Measurements from ENCODE around the gene FEN1. TPM values are rescaled to one million over a fixed set of nuclear protein-coding genes. Genes with fewer than 3 reads are reported as not detected.

Gene FEN1
- total RNA-seq, 2 experiments from 2014 or later, result 109 to 114 TPM

DNA sequence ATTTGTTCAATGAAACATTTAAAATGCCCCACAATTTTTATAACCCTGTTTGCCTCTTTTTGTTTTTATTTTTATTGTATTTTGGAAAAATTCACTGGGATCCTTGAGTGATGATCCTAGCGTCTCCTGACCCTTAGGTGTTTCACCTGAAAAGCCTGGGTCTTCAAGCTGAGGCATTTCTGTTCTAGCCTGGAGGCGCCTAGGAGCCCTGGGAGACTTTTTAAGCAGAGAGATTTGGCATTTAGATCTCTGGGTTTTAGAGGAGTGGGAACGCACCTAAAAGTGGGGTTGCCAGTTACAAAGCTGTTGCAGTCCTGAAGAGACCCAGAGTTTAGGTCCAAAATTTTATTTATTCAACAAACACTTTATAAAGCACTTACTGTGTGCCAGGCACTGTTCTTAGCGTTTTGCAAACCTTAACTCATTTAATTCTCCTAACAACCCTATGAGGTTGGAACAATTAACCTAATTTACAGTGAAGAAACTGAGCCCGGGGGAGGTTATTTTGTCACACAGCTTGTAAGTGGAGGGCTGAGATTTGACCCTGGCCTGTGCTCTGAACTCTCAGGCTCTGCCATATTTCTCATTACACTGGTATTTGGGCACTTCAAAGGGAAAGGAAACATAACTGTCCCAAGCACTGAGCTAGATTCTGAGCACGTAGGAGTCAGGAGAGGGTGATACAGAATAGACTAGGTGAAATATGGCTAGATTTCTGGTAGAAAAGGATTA lies 24.9 kb downstream of the FEN1 start:
- CTCF ChIA-PET, result interaction anchor here (1.0 to 5.0 kb wide), 6 partner anchors 11 to 290 kb away, joined by 3 to 49 read pairs (median 8); partner anchors contain the start of genes FADS2, FEN1 and TMEM258
- peak overlapping the region; percentile 96 for H3K4me3 Mint-ChIP-seq
- H3K27ac Mint-ChIP-seq, result no peak overlapping the region
- peaks cover 23% of the 10 kb centered on the region for H3K36me3 Mint-ChIP-seq (ENCODE audit: low read depth)
- intact Hi-C loops (cut with micrococcal nuclease), result no loop called here
- POLR2A ChIA-PET, result interaction anchor here (1.3 to 8.0 kb wide), 5 partner anchors 11 to 52 kb away, joined by 3 to 119 read pairs (median 22); partner anchors contain the start of genes FADS2, FEN1 and TMEM258
- TF ChIP-seq, protein P1, sequence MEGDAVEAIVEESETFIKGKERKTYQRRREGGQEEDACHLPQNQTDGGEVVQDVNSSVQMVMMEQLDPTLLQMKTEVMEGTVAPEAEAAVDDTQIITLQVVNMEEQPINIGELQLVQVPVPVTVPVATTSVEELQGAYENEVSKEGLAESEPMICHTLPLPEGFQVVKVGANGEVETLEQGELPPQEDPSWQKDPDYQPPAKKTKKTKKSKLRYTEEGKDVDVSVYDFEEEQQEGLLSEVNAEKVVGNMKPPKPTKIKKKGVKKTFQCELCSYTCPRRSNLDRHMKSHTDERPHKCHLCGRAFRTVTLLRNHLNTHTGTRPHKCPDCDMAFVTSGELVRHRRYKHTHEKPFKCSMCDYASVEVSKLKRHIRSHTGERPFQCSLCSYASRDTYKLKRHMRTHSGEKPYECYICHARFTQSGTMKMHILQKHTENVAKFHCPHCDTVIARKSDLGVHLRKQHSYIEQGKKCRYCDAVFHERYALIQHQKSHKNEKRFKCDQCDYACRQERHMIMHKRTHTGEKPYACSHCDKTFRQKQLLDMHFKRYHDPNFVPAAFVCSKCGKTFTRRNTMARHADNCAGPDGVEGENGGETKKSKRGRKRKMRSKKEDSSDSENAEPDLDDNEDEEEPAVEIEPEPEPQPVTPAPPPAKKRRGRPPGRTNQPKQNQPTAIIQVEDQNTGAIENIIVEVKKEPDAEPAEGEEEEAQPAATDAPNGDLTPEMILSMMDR (IDR thresholded peaks at IDR 0.05), result no peak
- ATAC-seq (no peak), DNase-seq (no peak)
- no peaks in the 10 kb centered on the region for H3K9me3 Mint-ChIP-seq
- peaks cover 5% of the 10 kb centered on the region for H3K4me1 Mint-ChIP-seq (ENCODE audit: low read depth)
- H3K27me3 Mint-ChIP-seq, result peaks cover 4% of the 10 kb centered on the region

DNA sequence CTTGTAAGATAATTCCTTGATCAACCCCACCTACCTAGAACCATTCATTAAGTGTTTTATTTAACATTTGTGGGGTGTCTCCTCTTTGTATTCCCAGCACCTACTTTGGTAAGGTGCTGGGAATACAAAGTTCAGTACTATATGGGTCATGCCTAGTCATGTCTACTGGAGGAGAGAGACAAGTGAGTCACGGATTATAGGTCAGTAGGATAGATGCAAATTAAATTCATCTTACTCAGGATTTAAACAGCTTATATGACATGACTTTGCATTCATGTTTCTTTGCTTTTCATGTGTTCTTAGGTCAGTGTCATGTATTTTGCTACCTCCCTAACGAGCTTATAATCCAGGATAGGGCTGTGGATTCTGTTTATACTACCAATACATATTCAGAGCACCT lies 27.5 kb downstream of the FEN1 start:
- CTCF ChIA-PET, result interaction anchor here (0.8 to 1.5 kb wide), 4 partner anchors 9 to 23 kb away, joined by 3 to 5 read pairs (median 4); no protein-coding TSS in a partner anchor
- POLR2A ChIA-PET, result interaction anchor here (1.3 to 1.4 kb wide), 2 partner anchors 9 to 19 kb away, joined by 3 to 4 read pairs; no protein-coding TSS in a partner anchor
- TF ChIP-seq, protein P1 (IDR thresholded peaks at IDR 0.05), result no peak
- intact Hi-C loops (cut with micrococcal nuclease), result no loop called here
- Mint-ChIP-seq H3K27ac (no peak overlapping the region), H3K4me3 (no peak overlapping the region), H3K9me3 (no peaks in the 10 kb centered on the region), H3K27me3 (no peaks in the 10 kb centered on the region), H3K36me3 (ENCODE audit: low read depth) (peaks cover 5% of the 10 kb centered on the region), H3K4me1 (ENCODE audit: low read depth) (no peaks in the 10 kb centered on the region)
- no peak for ATAC-seq
- no peak for DNase-seq

DNA sequence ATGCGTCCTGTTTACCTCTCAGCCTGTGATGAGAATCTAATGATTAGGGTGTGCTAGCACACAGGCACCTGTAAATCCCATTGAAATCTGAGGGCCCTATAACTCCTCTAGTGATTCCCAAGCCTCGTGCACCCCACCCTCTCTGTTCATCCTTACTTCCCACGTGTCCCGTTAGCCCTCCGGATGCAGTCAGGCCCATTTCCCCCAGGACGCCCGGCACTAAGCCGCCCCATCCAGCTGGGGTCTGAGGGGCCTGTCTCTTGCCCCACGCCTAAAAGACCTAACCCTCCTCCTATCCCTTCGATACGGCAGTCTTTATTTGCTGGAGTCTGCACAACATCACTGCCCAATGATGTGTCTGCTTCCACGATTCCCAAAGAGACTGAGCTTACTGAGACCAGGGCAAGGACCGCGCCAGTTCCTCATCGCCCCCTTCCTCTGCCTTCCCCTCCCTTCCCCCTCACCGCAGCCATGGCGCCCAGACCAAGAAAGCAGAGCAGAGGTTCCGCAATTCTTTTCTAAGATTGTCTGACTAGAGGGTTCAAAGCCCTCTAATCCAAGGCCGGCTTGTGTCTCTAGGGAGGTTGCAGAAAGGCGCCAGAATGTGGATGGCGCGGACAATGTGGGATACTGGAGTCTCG lies 34.3 kb downstream of the FEN1 start:
- Mint-ChIP-seq H3K9me3 (no peaks in the 10 kb centered on the region), H3K27ac (peak overlapping the region; percentile 86), H3K4me3 (peak overlapping the region; percentile 86), H3K4me1 (ENCODE audit: low read depth) (peaks cover 27% of the 10 kb centered on the region), H3K27me3 (peaks cover 9% of the 10 kb centered on the region), H3K36me3 (ENCODE audit: low read depth) (peaks cover 32% of the 10 kb centered on the region)
- DNase-seq, result no peak
- intact Hi-C loops (cut with micrococcal nuclease), result no loop called here
- CTCF ChIA-PET, result interaction anchor here (2.5 kb wide), 1 partner anchor 10 kb away, joined by 37 read pairs; the partner anchor contains the start of gene FADS1
- POLR2A ChIA-PET, result interaction anchor here (1.9 to 4.0 kb wide), 2 partner anchors 11 to 34 kb away, joined by 10 to 44 read pairs; partner anchors contain the start of genes FADS1, FEN1 and TMEM258
- no peak for ATAC-seq
- TF ChIP-seq, protein P1 (IDR thresholded peaks at IDR 0.05), result peak; percentile 28

DNA sequence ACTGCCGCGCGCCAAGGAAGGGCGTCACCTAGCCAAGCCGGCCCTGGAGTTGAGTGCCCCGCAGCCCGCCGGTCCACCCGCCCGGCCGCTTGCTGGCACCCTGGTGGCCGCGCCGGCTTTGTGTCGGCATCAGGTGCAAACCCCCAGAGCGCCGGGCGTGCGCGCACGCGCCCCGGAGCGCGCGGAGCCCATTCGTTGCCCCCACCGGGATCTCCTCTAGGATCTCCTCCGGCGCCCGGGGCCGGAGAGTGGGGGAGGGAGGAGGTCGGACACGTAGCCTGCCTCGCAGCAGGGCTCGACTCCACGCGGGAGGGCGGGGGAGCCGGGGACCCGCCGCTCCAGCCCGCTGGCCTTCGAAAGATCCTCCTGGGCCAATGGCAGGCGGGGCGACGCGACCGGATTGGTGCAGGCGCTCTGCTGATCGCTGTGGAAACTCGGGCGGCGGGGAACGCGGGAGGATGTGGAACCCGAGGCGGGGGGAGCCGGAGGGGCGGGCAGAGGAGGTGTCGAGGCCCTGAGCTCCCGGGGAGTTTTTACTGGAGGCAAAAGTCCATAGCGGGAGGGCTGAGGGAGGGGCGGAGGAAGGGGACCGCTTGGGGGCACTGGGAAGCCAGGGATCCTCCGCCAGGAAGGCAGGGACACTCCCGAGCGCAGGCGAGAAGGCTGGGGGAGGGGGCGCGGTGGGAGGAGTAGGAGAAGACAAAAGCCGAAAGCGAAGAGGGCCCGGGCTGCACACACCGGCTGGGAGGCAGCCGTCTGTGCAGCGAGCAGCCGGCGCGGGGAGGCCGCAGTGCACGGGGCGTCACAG lies 35.1 kb downstream of the FEN1 start, which contains the start of gene FADS2:
Gene FADS2 (plus strand): TSS at position 730 of the 808 bp plus-strand sequence. CDS start 91 bp downstream, outside the sequence.
- peaks cover 32% of the 10 kb centered on the region for H3K4me1 Mint-ChIP-seq (ENCODE audit: low read depth)
- H3K9me3 Mint-ChIP-seq, result no peaks in the 10 kb centered on the region
- ChIA-PET POLR2A (interaction anchor here (0.7 to 4.0 kb wide), 6 partner anchors 12 to 144 kb away, joined by 3 to 44 read pairs (median 6); partner anchors contain the start of genes FADS1, FEN1, FTH1 and TMEM258), CTCF (interaction anchor here (0.9 to 2.5 kb wide), 4 partner anchors 11 to 72 kb away, joined by 3 to 37 read pairs (median 3); partner anchors contain the start of gene FADS1)
- TF ChIP-seq, protein P1 (IDR thresholded peaks at IDR 0.05), result no peak
- H3K27me3 Mint-ChIP-seq, result peaks cover 9% of the 10 kb centered on the region
- ATAC-seq (peak; percentile 87), DNase-seq (peak; percentile 94)
- intact Hi-C loops (cut with micrococcal nuclease), result no loop called here
- H3K4me3 Mint-ChIP-seq, result peak within 1 kb of the TSS; percentile 86
- H3K36me3 Mint-ChIP-seq (ENCODE audit: low read depth), result peaks cover 34% of the 10 kb centered on the region
- H3K27ac Mint-ChIP-seq, result peak within 1 kb of the TSS; percentile 91

Data from activated CD8-positive, alpha-beta T cell treated with anti-CD3 and anti-CD28 coated beads for 36 hours (primary cell).